HL-60/S4 treated with phorbol 12-myristate 13-acetate at 8.2 ng/mL for 4 days and 3 days (cell line): ENCODE data around the gene CTPS2.
"Not testable (repeated sequence)": the region's sequence is repeated elsewhere in the genome, so short reads cannot be mapped to it uniquely, and the experiment has no call there.

ENCODE experiments used
- in situ Hi-C: fragments of 300-500 bp; cut with MboI; formaldehyde crosslinking; loops from 2 replicates; pipeline ENCODE4 v1.15.0; 2022; ENCODE audit warnings: low sequenced_read_pairs

The CTPS2 gene

GRCh38 chrX:16715638-16716037 is 3.2 kb upstream of the CTPS2 start:
- in situ Hi-C loops = not testable (repeated sequence)

- in situ Hi-C loops = no loop called here
These were observed 2.0 kb upstream of the CTPS2 start for GRCh38 chrX:16714504-16714903.

- in situ Hi-C loops = no loop called here
These were observed 449 bp downstream of the CTPS2 start for GRCh38 chrX:16711893-16712547.

- in situ Hi-C loops = no loop called here
These were observed 1.2 kb downstream of the CTPS2 start for GRCh38 chrX:16711219-16711811.

- in situ Hi-C loops = no loop called here
These were observed 4.5 kb downstream of the CTPS2 start for GRCh38 chrX:16708016-16708415.

- in situ Hi-C loops = no loop called here
These were observed 7.1 kb downstream of the CTPS2 start for GRCh38 chrX:16705370-16705769.

- in situ Hi-C loops = no loop called here
These were observed 9.5 kb downstream of the CTPS2 start for GRCh38 chrX:16702700-16703599.

GRCh38 chrX:16700734-16701133 is 11.7 kb downstream of the CTPS2 start:
- in situ Hi-C loops = no loop called here

- in situ Hi-C loops = no loop called here
These were observed 13.1 kb downstream of the CTPS2 start for GRCh38 chrX:16699389-16699788.

- in situ Hi-C loops = no loop called here
These were observed 15.5 kb downstream of the CTPS2 start for GRCh38 chrX:16696956-16697355.

GRCh38 chrX:16695079-16695676 is 17.3 kb downstream of the CTPS2 start:
- in situ Hi-C loops = no loop called here

- in situ Hi-C loops = no loop called here
These were observed 25.0 kb downstream of the CTPS2 start for GRCh38 chrX:16687514-16687913.

GRCh38 chrX:16683007-16683664 is 29.3 kb downstream of the CTPS2 start:
- in situ Hi-C loops = no loop called here

GRCh38 chrX:16678689-16679088 is 33.8 kb downstream of the CTPS2 start:
- in situ Hi-C loops = no loop called here

- in situ Hi-C loops = no loop called here
These were observed 41.5 kb downstream of the CTPS2 start for GRCh38 chrX:16671005-16671404.

- in situ Hi-C loops = no loop called here
These were observed 45.9 kb downstream of the CTPS2 start for GRCh38 chrX:16666541-16666940.

GRCh38 chrX:16665089-16665488 is 47.4 kb downstream of the CTPS2 start:
- in situ Hi-C loops = no loop called here

GRCh38 chrX:16664626-16665025 is 47.8 kb downstream of the CTPS2 start:
- in situ Hi-C loops = no loop called here

GRCh38 chrX:16664074-16664473 is 48.4 kb downstream of the CTPS2 start:
- in situ Hi-C loops = no loop called here

- in situ Hi-C loops = no loop called here
These were observed 50.1 kb downstream of the CTPS2 start for GRCh38 chrX:16662402-16662801.

- in situ Hi-C loops = no loop called here
These were observed 51.0 kb downstream of the CTPS2 start for GRCh38 chrX:16661495-16661894.
